Raji (cell line): ENCODE data around the gene APOLD1.

Source experiments
- POLR2A ChIP-seq: IDR thresholded peaks from 2 replicates; pipeline ENCODE4 v1.6.1; 2011; ENCODE audit warnings: low read depth, low read length, control low read depth; ENCODE audit not compliant: insufficient read depth

Gene APOLD1

GRCh38 chr12:12817616-12818015 lies 32.2 kb downstream of the APOLD1 start:
- TF ChIP-seq POLR2A: no peak

- no peak for TF ChIP-seq POLR2A
These were observed 33.2 kb downstream of the APOLD1 start for GRCh38 chr12:12818701-12819100.

GRCh38 chr12:12819221-12819620 lies 33.8 kb downstream of the APOLD1 start:
- no peak for TF ChIP-seq POLR2A

- no peak for TF ChIP-seq POLR2A
These were observed 34.4 kb downstream of the APOLD1 start for GRCh38 chr12:12819752-12820311.

DNA sequence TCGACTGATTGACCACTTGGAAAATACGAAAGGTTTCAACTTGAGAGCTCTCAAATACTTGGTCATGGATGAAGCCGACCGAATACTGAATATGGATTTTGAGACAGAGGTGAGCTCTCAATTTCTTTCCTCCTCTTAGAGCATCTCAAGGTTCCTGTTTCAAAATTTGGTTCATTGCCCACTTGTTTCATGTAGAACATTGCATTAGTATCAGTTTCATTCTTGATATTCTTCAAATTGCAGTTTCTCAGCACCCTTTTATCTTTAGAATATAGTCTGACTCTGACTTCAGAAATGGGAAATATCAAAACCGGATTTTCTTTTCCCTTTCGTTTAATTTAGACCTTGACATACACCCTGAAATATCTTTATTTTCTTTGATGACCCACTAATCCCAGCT lies 36.5 kb downstream of the APOLD1 start:
- TF ChIP-seq POLR2A: no peak

GRCh38 chr12:12822886-12823285 lies 37.4 kb downstream of the APOLD1 start:
- no peak for TF ChIP-seq POLR2A

GRCh38 chr12:12823300-12823699 lies 37.8 kb downstream of the APOLD1 start:
- no peak for TF ChIP-seq POLR2A

GRCh38 chr12:12823811-12824210 lies 38.4 kb downstream of the APOLD1 start:
- TF ChIP-seq POLR2A: no peak

- no peak for TF ChIP-seq POLR2A
These were observed 50.1 kb downstream of the APOLD1 start for GRCh38 chr12:12835378-12836146.

- no peak for TF ChIP-seq POLR2A
These were observed 51.1 kb downstream of the APOLD1 start for GRCh38 chr12:12836571-12836970.

DNA sequence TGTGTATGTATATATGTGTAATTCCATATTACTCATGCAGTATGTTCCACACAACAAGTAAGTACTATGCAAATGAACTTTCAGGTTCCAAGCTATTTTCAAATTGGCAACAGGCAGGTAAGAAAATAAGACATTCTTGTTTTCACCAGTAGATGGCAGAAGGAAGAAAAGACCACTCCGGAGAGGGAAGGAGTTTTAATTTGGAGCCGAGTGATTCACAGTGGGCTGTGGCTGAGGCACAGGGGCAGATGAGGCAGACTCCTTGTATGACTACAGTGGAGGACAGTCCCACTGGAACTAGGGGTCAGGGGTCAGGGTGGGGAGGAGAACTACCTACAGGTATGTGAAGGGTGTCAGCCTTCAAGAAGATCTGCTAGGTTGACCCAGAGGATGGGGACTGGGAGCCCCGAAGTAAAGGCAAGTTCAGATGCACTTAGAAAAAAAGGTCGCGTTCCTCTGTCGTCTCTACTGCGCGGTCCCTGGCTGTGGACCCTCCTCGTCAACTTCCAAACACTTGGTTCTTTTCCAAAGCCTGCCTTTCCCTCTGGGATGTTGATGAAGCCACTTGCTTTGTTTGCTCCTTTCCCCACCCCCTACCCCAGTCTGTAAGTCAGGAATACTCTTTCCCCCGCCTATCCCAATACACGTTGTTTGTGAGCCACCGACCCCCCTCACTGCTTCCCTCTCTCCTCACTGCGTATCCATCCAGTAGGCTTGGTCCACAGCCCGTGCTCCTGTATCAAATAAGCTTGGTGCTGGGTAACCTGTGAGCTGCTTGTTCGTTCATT lies 51.8 kb downstream of the APOLD1 start:
- TF ChIP-seq POLR2A: no peak

GRCh38 chr12:12837813-12838153 lies 52.3 kb downstream of the APOLD1 start:
- TF ChIP-seq POLR2A: no peak

DNA sequence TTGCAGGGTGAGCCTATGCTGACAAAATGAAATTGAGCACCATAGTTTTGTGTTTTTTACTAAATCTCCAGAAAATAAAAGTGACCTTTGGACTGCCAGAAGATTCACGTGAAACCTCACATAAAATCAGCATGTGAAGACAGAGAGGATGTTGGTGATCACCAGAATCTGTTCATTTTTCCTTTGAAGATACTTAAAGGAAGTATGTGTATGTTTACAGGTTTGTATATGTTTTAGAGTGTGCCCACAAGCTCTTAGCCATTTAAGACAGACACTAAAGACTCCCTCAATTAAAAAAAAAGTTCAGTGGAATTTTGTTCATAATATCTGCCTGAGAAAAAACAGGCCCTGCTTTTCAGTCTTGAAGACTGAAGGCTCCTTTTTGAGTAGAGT lies 53.5 kb downstream of the APOLD1 start:
- no peak for TF ChIP-seq POLR2A

DNA sequence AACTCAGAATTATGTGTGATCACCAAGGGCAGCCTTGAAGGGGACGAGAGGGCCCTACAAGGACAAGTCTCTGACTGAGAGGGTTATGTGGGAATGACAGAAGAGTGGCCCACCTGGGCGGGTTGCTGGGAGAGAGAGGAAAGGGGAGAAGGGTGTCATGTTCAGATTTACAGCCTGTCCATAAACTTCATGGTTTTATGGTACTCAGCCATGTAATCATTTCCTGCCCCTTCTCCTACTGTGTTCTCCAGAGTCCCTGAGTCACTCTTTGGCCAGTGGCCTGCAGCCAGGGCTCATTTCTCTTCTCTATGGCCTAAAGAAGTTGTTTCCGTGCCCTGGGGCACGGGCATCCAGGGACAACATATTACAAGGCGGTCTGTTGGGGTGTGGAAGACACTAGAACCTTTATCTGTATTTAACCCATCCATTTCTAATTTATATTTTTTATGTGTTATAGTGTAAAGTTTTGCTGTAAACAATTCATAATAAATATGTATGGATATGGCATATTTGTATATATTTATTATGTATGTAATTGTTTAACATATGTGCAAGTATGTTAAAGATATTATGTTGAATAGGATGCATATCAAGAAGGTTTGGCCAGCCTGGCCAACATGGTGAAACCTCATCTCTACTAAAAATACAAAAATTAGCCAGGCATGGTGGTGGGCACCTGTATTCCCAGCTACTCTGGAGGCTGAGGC lies 54.6 kb downstream of the APOLD1 start:
- no peak for TF ChIP-seq POLR2A

- no peak for TF ChIP-seq POLR2A
These were observed 55.1 kb downstream of the APOLD1 start for GRCh38 chr12:12840580-12840899.
